Esophagus squamous epithelium (tissue), 4 donors: ENCODE data around the gene DHCR7.

Experiments used
- CTCF ChIP-seq, 6 experiments: fragments of 450-650 bp in 4 of 6; fragments of 200-600 bp in 2 of 6; sonication (generic) in 2 of 6; IDR thresholded peaks; one replicate each; pipeline ENCODE4 v1.5.1; 2016 to 2019; ENCODE audit warnings: antibody characterized with exemption in 6 of 6, mild to moderate bottlenecking in 4 of 6, moderate library complexity in 4 of 6
- POLR2A ChIP-seq, 4 donors: fragments of 450-650 bp; IDR thresholded peaks; one replicate each; pipeline ENCODE4 v1.6.1; 2017; ENCODE audit warnings: antibody characterized with exemption in 4 of 4, mild to moderate bottlenecking in 4 of 4, moderate library complexity in 3 of 4

- TF ChIP-seq POLR2A (IDR thresholded peaks at IDR 0.05) (no peak), CTCF (IDR thresholded peaks at IDR 0.05) (no peak)
These were observed 43.3 kb upstream of the DHCR7 start for GRCh38 chr11:71491531-71491930.
